Stimulated activated CD8-positive, alpha-beta memory T cell treated with anti-CD3 and anti-CD28 coated beads, Interleukin-15, amount 100 ng/mL, for 1 hour (primary cell): Measurements from ENCODE around the gene FGF19.

Experiments
- DNase-seq: peaks from one replicate; pipeline ENCODE4 v3.0.0-alpha.2; 2020; ENCODE audit warnings: low read depth

The FGF19 gene

GRCh38 chr11:69716891-69717747, 13.3 kb upstream of the FGF19 start:
- no peak for DNase-seq

- DNase-seq, result no peak
Measured at GRCh38 chr11:69716099-69716498, 12.3 kb upstream of the FGF19 start.

- DNase-seq, result no peak
Measured at GRCh38 chr11:69715446-69715845, 11.6 kb upstream of the FGF19 start.

- no peak for DNase-seq
Measured at GRCh38 chr11:69711822-69712801, 8.3 kb upstream of the FGF19 start.

GRCh38 chr11:69708736-69709401, 5.0 kb upstream of the FGF19 start:
- DNase-seq, result no peak

GRCh38 chr11:69707176-69707575, 3.4 kb upstream of the FGF19 start:
- DNase-seq, result no peak

GRCh38 chr11:69705901-69706787, 2.3 kb upstream of the FGF19 start:
- no peak for DNase-seq

- no peak for DNase-seq
Measured at GRCh38 chr11:69705351-69705811, 1.6 kb upstream of the FGF19 start.

GRCh38 chr11:69704508-69705253, 859 bp upstream of the FGF19 start:
- no peak for DNase-seq

GRCh38 chr11:69703453-69703767, 412 bp downstream of the FGF19 start:
- DNase-seq, result no peak

- DNase-seq, result no peak
Measured at GRCh38 chr11:69702769-69703452, 911 bp downstream of the FGF19 start.

GRCh38 chr11:69702239-69702691, 1.6 kb downstream of the FGF19 start:
- no peak for DNase-seq

GRCh38 chr11:69700278-69701140, 3.3 kb downstream of the FGF19 start:
- no peak for DNase-seq

- no peak for DNase-seq
Measured at GRCh38 chr11:69699213-69699612, 4.6 kb downstream of the FGF19 start.

GRCh38 chr11:69698362-69698761, 5.5 kb downstream of the FGF19 start:
- no peak for DNase-seq

GRCh38 chr11:69697861-69698260, 6.0 kb downstream of the FGF19 start:
- no peak for DNase-seq

- DNase-seq, result no peak
Measured at GRCh38 chr11:69697469-69697843, 6.4 kb downstream of the FGF19 start.

- no peak for DNase-seq
Measured at GRCh38 chr11:69696749-69697468, 6.9 kb downstream of the FGF19 start.
